H9 (cell line): ENCODE data around the gene MGLL. TPM values are rescaled to one million over a fixed set of nuclear protein-coding genes. Genes with fewer than 3 reads are reported as not detected.

Source experiments
- DNase-seq: peaks from one replicate; pipeline ENCODE4 v3.0.0-alpha.2; 2017
- H2AFZ ChIP-seq: one replicate; pipeline ENCODE4 v1.6.1; 2013; ENCODE audit warnings: mild to moderate bottlenecking, low read length, control low read depth, moderate library complexity
- H2AK5ac ChIP-seq: 2 replicates; pipeline ENCODE4 v1.6.1; 2013; ENCODE audit warnings: low read length, control low read depth, mixed read lengths; ENCODE audit not compliant: insufficient read length
- H2BK120ac ChIP-seq: one replicate; pipeline ENCODE4 v1.6.1; 2013; ENCODE audit warnings: low read depth, mild to moderate bottlenecking, low read length, control low read depth, inconsistent platforms; ENCODE audit not compliant: poor library complexity, severe bottlenecking
- H2BK12ac ChIP-seq: 2 replicates; pipeline ENCODE4 v1.6.1; 2013; ENCODE audit warnings: low read length, control low read depth, mixed read lengths, low read depth; ENCODE audit not compliant: insufficient read length
- H2BK15ac ChIP-seq: 2 replicates; pipeline ENCODE4 v1.6.1; 2013; ENCODE audit warnings: low read depth, low read length, control low read depth
- H2BK20ac ChIP-seq: one replicate; pipeline ENCODE4 v1.6.1; 2013; ENCODE audit warnings: low read depth, mild to moderate bottlenecking, low read length, control low read depth, inconsistent platforms; ENCODE audit not compliant: poor library complexity, severe bottlenecking
- H2BK5ac ChIP-seq: 2 replicates; pipeline ENCODE4 v1.6.1; 2013; ENCODE audit warnings: low read length, control low read depth, mixed read lengths; ENCODE audit not compliant: insufficient read length
- H3K14ac ChIP-seq: 2 replicates; pipeline ENCODE4 v1.6.1; 2013; ENCODE audit warnings: low read length, control low read depth; ENCODE audit not compliant: insufficient read depth
- H3K18ac ChIP-seq: 2 replicates; pipeline ENCODE4 v1.6.1; 2013; ENCODE audit warnings: low read depth, mild to moderate bottlenecking, mixed read lengths, low read length, control low read depth; ENCODE audit not compliant: insufficient read length
- H3K23ac ChIP-seq: 2 replicates; pipeline ENCODE4 v1.6.1; 2013; ENCODE audit warnings: low read length, control low read depth, mixed read lengths, low read depth; ENCODE audit not compliant: insufficient read length
- H3K23me2 ChIP-seq: 2 replicates; pipeline ENCODE4 v1.6.1; 2013; ENCODE audit warnings: low read depth, mild to moderate bottlenecking, mixed read lengths, low read length, control low read depth; ENCODE audit not compliant: insufficient read length, poor library complexity, severe bottlenecking
- H3K27ac ChIP-seq: 2 replicates; pipeline ENCODE4 v1.5.1; 2013; ENCODE audit warnings: low read length, control low read depth, mixed read lengths, low read depth; ENCODE audit not compliant: insufficient read length
- H3K27me3 ChIP-seq: 2 replicates; pipeline ENCODE4 v1.6.1; 2013; ENCODE audit warnings: low read length, control low read depth, inconsistent platforms; ENCODE audit not compliant: insufficient read depth
- H3K4ac ChIP-seq: 2 replicates; pipeline ENCODE4 v1.6.1; 2013; ENCODE audit warnings: low read depth, mild to moderate bottlenecking, control low read depth, inconsistent platforms, low read length, moderate library complexity
- H3K4me1 ChIP-seq: 2 replicates; pipeline ENCODE4 v1.6.1; 2013; ENCODE audit warnings: low read length, control low read depth, inconsistent platforms; ENCODE audit not compliant: insufficient read depth
- H3K4me2 ChIP-seq: 2 replicates; pipeline ENCODE4 v1.6.1; 2013; ENCODE audit warnings: low read length, control low read depth, mixed read lengths; ENCODE audit not compliant: insufficient read length, insufficient read depth
- H3K56ac ChIP-seq: 2 replicates; pipeline ENCODE4 v1.6.1; 2013; ENCODE audit warnings: low read depth, mild to moderate bottlenecking, mixed read lengths, low read length, control low read depth; ENCODE audit not compliant: insufficient read length
- H3K79me1 ChIP-seq: 2 replicates; pipeline ENCODE4 v1.6.1; 2013; ENCODE audit warnings: low read depth, mild to moderate bottlenecking, moderate library complexity, low read length, control low read depth, inconsistent platforms; ENCODE audit not compliant: insufficient read depth, poor library complexity, severe bottlenecking
- H3K79me2 ChIP-seq: 2 replicates; pipeline ENCODE4 v1.6.1; 2013; ENCODE audit warnings: low read length, control low read depth, inconsistent platforms; ENCODE audit not compliant: insufficient read depth
- H3K9ac ChIP-seq: 2 replicates; pipeline ENCODE4 v1.6.1; 2013; ENCODE audit warnings: low read length, control low read depth, mixed read lengths; ENCODE audit not compliant: insufficient read length; ENCODE audit errors: extremely low read depth
- H3K9me3 ChIP-seq: one replicate; pipeline ENCODE4 v1.6.1; 2013; ENCODE audit warnings: low read depth, low read length, inconsistent platforms; ENCODE audit not compliant: control insufficient read depth
- H3T11ph ChIP-seq: one replicate; pipeline ENCODE4 v1.6.1; 2013; ENCODE audit warnings: mild to moderate bottlenecking, low read length, control low read depth, inconsistent platforms
- H4K20me1 ChIP-seq: one replicate; pipeline ENCODE4 v1.6.1; 2013; ENCODE audit not compliant: control insufficient read depth, insufficient read length, insufficient read depth
- H4K5ac ChIP-seq: 2 replicates; pipeline ENCODE4 v1.6.1; 2013; ENCODE audit warnings: low read depth, mild to moderate bottlenecking, mixed read lengths, low read length, control low read depth; ENCODE audit not compliant: insufficient read length
- H4K8ac ChIP-seq: replicated peaks from 2 replicates; pipeline ENCODE4 v1.6.1; 2013; ENCODE audit warnings: low read length, control low read depth, mixed read lengths, low read depth; ENCODE audit not compliant: insufficient read length
- H4K91ac ChIP-seq: 2 replicates; pipeline ENCODE4 v1.6.1; 2013; ENCODE audit warnings: low read depth, mild to moderate bottlenecking, moderate library complexity, mixed read lengths, low read length, control low read depth; ENCODE audit not compliant: insufficient read length
- H3K27ac Mint-ChIP-seq, 3 experiments: 2 replicates in 2 of 3; 3 replicates in 1 of 3; pipeline ENCODE4 v1.8.0; 2020 to 2021; ENCODE audit warnings: mixed read lengths in 3 of 3, mild to moderate bottlenecking in 1 of 3, moderate library complexity in 1 of 3
- H3K27me3 Mint-ChIP-seq: 2 replicates; pipeline ENCODE4 v1.8.0; 2021; ENCODE audit warnings: low read depth, mild to moderate bottlenecking, moderate library complexity, mixed read lengths
- H3K36me3 Mint-ChIP-seq, 3 experiments: 2 replicates in 2 of 3; 3 replicates in 1 of 3; pipeline ENCODE4 v1.8.0; 2020 to 2021; ENCODE audit warnings: low read depth in 3 of 3, mixed read lengths in 3 of 3; ENCODE audit not compliant: insufficient read depth in 1 of 3
- H3K4me1 Mint-ChIP-seq, 2 experiments: 2 replicates each; pipeline ENCODE4 v1.8.0; 2020; ENCODE audit warnings: mixed read lengths in 2 of 2
- H3K4me3 Mint-ChIP-seq, 2 experiments: 2 replicates in 1 of 2; 3 replicates in 1 of 2; pipeline ENCODE4 v1.8.0; 2020 to 2021; ENCODE audit warnings: mild to moderate bottlenecking in 2 of 2, mixed read lengths in 2 of 2, moderate library complexity in 1 of 2
- H3K9me3 Mint-ChIP-seq, 2 experiments: 2 replicates in 1 of 2; 3 replicates in 1 of 2; pipeline ENCODE4 v1.8.0; 2020; ENCODE audit warnings: mild to moderate bottlenecking in 2 of 2, mixed read lengths in 2 of 2, moderate library complexity in 1 of 2
- WGBS: extraction: QIAGEN DNeasy Blood & Tissue Kit; methylation state at CpG from one replicate; pipeline ENCODE4 v1.1.7; 2013; ENCODE audit warnings: missing lambda C conversion rate, low lambda C conversion rate, mixed read lengths; ENCODE audit not compliant: insufficient read length; ENCODE audit errors: extremely low coverage; 5-methylcytosine and 5-hydroxymethylcytosine counted together
- total RNA-seq: library from RNA; stranded (reverse); gene quantifications from 2 replicates; pipeline ENCODE4 v1.2.1, GENCODE V29; 2021
- TF ChIP-seq, protein P1 (sequence below): fragments of 200-600 bp; sonication (generic); conservative IDR thresholded peaks from 3 replicates; pipeline ENCODE4 v1.8.0; 2021; ENCODE audit warnings: antibody characterized with exemption, mild to moderate bottlenecking

The MGLL gene
- total RNA-seq, 1 experiment from 2014 or later, result 0.11 TPM

DNA sequence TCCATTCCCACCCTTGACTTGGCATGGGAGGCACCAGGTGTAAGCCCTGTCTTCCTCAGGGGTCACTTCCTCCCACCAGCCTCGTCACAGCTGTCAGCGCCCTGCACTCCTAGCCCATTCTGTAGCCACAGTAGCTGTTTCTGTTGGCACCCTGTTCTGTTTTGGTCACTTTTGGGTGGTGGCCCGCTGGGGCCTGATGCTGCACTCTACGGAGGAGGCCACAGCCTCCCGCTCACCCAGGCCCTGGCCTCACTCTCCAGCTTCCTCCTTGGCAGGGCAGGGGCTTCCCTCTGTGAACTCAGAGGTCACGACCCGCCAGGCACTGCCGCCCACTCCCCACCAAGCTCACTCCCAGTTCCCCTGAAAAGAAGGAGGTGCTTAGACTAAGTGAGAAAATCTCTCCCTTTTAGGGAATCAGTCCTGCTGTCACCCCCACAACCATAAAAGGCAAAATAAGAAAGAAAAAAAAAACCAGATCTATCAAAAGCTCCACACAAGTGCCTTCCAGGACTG is 68.4 kb downstream of the MGLL start:
- Histone ChIP-seq H3K9me3 (no peaks in the 10 kb centered on the region), H2BK5ac (no peak overlapping the region), H3K18ac (no peak overlapping the region), H2AFZ (no peak overlapping the region), H3K4ac (no peak overlapping the region), H2BK20ac (no peak overlapping the region), H2BK15ac (no peak overlapping the region), H4K8ac (no peak overlapping the region), H3K23me2 (no peaks in the 10 kb centered on the region), H2AK5ac (no peak overlapping the region), H2BK120ac (no peak overlapping the region), H3K9ac (no peak overlapping the region), H4K5ac (no peak overlapping the region), H3K4me1 (no peaks in the 10 kb centered on the region), H3K23ac (no peak overlapping the region), H3K56ac (no peak overlapping the region), H3K27ac (no peak overlapping the region), H3K79me1 (no peaks in the 10 kb centered on the region), H4K20me1 (no peaks in the 10 kb centered on the region), H3K14ac (no peak overlapping the region), H2BK12ac (no peak overlapping the region), H3K79me2 (no peaks in the 10 kb centered on the region), H3T11ph (no peak overlapping the region), H4K91ac (no peak overlapping the region), H3K4me2 (no peak overlapping the region), H3K27me3 (no peaks in the 10 kb centered on the region)
- H3K9me3 Mint-ChIP-seq, result no peaks in the 10 kb centered on the region
- WGBS, result no CpG with 5 or more reads among the region's 8 CpGs
- DNase-seq, result no peak
- TF ChIP-seq, protein P1, sequence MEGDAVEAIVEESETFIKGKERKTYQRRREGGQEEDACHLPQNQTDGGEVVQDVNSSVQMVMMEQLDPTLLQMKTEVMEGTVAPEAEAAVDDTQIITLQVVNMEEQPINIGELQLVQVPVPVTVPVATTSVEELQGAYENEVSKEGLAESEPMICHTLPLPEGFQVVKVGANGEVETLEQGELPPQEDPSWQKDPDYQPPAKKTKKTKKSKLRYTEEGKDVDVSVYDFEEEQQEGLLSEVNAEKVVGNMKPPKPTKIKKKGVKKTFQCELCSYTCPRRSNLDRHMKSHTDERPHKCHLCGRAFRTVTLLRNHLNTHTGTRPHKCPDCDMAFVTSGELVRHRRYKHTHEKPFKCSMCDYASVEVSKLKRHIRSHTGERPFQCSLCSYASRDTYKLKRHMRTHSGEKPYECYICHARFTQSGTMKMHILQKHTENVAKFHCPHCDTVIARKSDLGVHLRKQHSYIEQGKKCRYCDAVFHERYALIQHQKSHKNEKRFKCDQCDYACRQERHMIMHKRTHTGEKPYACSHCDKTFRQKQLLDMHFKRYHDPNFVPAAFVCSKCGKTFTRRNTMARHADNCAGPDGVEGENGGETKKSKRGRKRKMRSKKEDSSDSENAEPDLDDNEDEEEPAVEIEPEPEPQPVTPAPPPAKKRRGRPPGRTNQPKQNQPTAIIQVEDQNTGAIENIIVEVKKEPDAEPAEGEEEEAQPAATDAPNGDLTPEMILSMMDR, result no peak
- peaks cover 8% of the 10 kb centered on the region for H3K27me3 Mint-ChIP-seq
- no peak overlapping the region; a peak in 1 of 7 replicates for H3K27ac Mint-ChIP-seq
- no peaks in the 10 kb centered on the region for H3K36me3 Mint-ChIP-seq
- H3K4me3 Mint-ChIP-seq, result no peak overlapping the region
- H3K4me1 Mint-ChIP-seq, result peaks cover 5 to 10% of the 10 kb centered on the region in 2 experiments; a peak in 3 of 4 replicates
